HepG2 (cell line): Measurements from ENCODE around the gene CLEC2B. TPM values are rescaled to one million over a fixed set of nuclear protein-coding genes. Genes with fewer than 3 reads are reported as not detected.

Source experiments
- ATAC-seq: fragments of 200-7000 bp; cut with Tn5 transposase; 3 replicates; pipeline ENCODE4 v1.9.1; 2020; ENCODE audit warnings: mild to moderate bottlenecking, moderate library complexity
- BruUV-seq: library from RNA; stranded (reverse); fragments of 400-500 nt; replicated peaks from 2 replicates; lab custom pipeline; 2021; lab: Mats Ljungman, UMichigan
- CTCF ChIA-PET: fragments of 300-600 bp; formaldehyde crosslinking; extraction: SDS; loops from one replicate; lab custom pipeline; 2021; ENCODE audit warnings: low total read pairs, inconsistent platforms, low intra/inter-chr PET ratio; lab: Yijun Ruan, JAX
- POLR2A ChIA-PET: fragments of 350-600 bp; sonication (Branson Sonifier 250); formaldehyde crosslinking; loops from one replicate; lab custom pipeline; 2020; ENCODE audit warnings: antibody characterized with exemption, inconsistent platforms; lab: Yijun Ruan, JAX
- DNase-seq: peaks from one replicate; pipeline ENCODE4 v3.0.0-alpha.2; 2015; ENCODE audit warnings: low spot score
- FAIRE-seq: peaks from 3 replicates; lab custom pipeline; 2011; peaks lifted over from hg19 to GRCh38; lab: Jason Lieb, UNC
- H2AFZ ChIP-seq: one replicate; pipeline ENCODE4 v1.6.1; 2011; ENCODE audit warnings: low read length, inconsistent platforms
- H3K27ac ChIP-seq: fragments of 300-600 bp; 3 replicates; pipeline ENCODE4 v1.8.0; 2011; ENCODE audit warnings: mixed run types, mild to moderate bottlenecking, mixed read lengths, low read length, inconsistent platforms; ENCODE audit not compliant: insufficient read depth; ENCODE audit errors: extremely low read length
- H3K27me3 ChIP-seq, 2 experiments: fragments of 200-600 bp in 1 of 2; 2 replicates in 1 of 2; 3 replicates in 1 of 2; pipeline versions ENCODE4 v1.6.0 to v1.8.0; 2011; ENCODE audit warnings: low read length in 2 of 2, mild to moderate bottlenecking in 2 of 2, moderate library complexity in 2 of 2, inconsistent platforms in 1 of 2; ENCODE audit not compliant: insufficient read depth in 2 of 2, control insufficient read depth in 1 of 2
- H3K36me3 ChIP-seq, 2 experiments: fragments of 200-600 bp in 1 of 2; replicated peaks in 1 of 2; 2 replicates in 1 of 2; 3 replicates in 1 of 2; pipeline versions ENCODE4 v1.5.1 to v1.8.0; 2011; ENCODE audit warnings: low read length in 2 of 2, inconsistent platforms in 1 of 2; ENCODE audit not compliant: insufficient read depth in 2 of 2, control insufficient read depth in 1 of 2
- H3K4me1 ChIP-seq: 2 replicates; pipeline ENCODE4 v1.5.1; 2012; ENCODE audit warnings: low read length, inconsistent platforms; ENCODE audit not compliant: insufficient read depth
- H3K4me2 ChIP-seq: 2 replicates; pipeline ENCODE4 v1.6.0; 2011; ENCODE audit warnings: low read depth, low read length, inconsistent platforms
- H3K4me3 ChIP-seq, 3 experiments: fragments of 200-600 bp in 1 of 3; sonication (generic), shearing (Covaris generic) in 1 of 3; replicated peaks in 1 of 3; 2 replicates each; pipeline ENCODE4 v1.5.1; 2011 to 2016; ENCODE audit warnings: low read length in 3 of 3, inconsistent platforms in 2 of 3, low read depth in 2 of 3, mild to moderate bottlenecking in 2 of 3, control low read depth in 1 of 3, mixed read lengths in 1 of 3; ENCODE audit not compliant: insufficient read depth in 1 of 3
- H3K79me2 ChIP-seq: one replicate; pipeline ENCODE4 v1.6.1; 2011; ENCODE audit warnings: low read length, inconsistent platforms; ENCODE audit not compliant: insufficient read depth
- H3K9ac ChIP-seq: 2 replicates; pipeline ENCODE4 v1.6.0; 2011; ENCODE audit warnings: mild to moderate bottlenecking, low read depth, low read length, inconsistent platforms; ENCODE audit not compliant: insufficient read depth
- H3K9me3 ChIP-seq: 2 replicates; pipeline ENCODE4 v1.5.1; 2012; ENCODE audit warnings: mild to moderate bottlenecking, low read length
- H4K20me1 ChIP-seq: 2 replicates; pipeline ENCODE4 v1.6.0; 2011; ENCODE audit warnings: inconsistent platforms, mild to moderate bottlenecking, low read length, moderate library complexity; ENCODE audit not compliant: insufficient read depth
- FOXK2 ChIP-seq: fragments of 450-650 bp; IDR thresholded peaks from 2 replicates; pipeline ENCODE4 v1.6.1; 2016
- NFYB ChIP-seq: sonication (generic); formaldehyde crosslinking; IDR thresholded peaks from 2 replicates; pipeline ENCODE4 v1.4.0; 2020; ENCODE audit warnings: missing genetic modification reagents
- SNRNP70 ChIP-seq: fragments of 200-400 bp; formaldehyde crosslinking; IDR thresholded peaks from 2 replicates; pipeline ENCODE4 v1.6.1; 2017; ENCODE audit warnings: mild to moderate bottlenecking, low read depth, low read length, moderate library complexity
- ZNF562 ChIP-seq: sonication (generic); formaldehyde crosslinking; IDR thresholded peaks from 2 replicates; pipeline ENCODE4 v1.8.0; 2022; ENCODE audit warnings: missing genetic modification reagents, borderline replicate concordance
- ZNF577 ChIP-seq: sonication (generic); formaldehyde crosslinking; IDR thresholded peaks from 2 replicates; pipeline ENCODE4 v1.4.0; 2020; ENCODE audit warnings: mild to moderate bottlenecking, low read depth, missing genetic modification reagents, borderline replicate concordance
- ZNF580 ChIP-seq: IDR thresholded peaks from 2 replicates; pipeline ENCODE4 v1.6.1; 2016; ENCODE audit warnings: low read depth, borderline replicate concordance
- ZNF615 ChIP-seq: sonication (generic); formaldehyde crosslinking; IDR thresholded peaks from 2 replicates; pipeline ENCODE4 v1.5.0; 2020; ENCODE audit warnings: mild to moderate bottlenecking, missing genetic modification reagents, borderline replicate concordance
- ZNF710 ChIP-seq: sonication (generic); formaldehyde crosslinking; IDR thresholded peaks from 2 replicates; pipeline ENCODE4 v1.5.0; 2020; ENCODE audit warnings: mild to moderate bottlenecking, missing genetic modification reagents, borderline replicate concordance
- ZNF749 ChIP-seq: sonication (generic); formaldehyde crosslinking; IDR thresholded peaks from 2 replicates; pipeline ENCODE4 v1.8.0; 2022; ENCODE audit warnings: mild to moderate bottlenecking, missing genetic modification reagents, moderate library complexity, borderline replicate concordance
- WGBS: methylation state at CpG from one replicate; pipeline ENCODE4 v1.1.6; 2017; ENCODE audit warnings: low lambda C conversion rate; 5-methylcytosine and 5-hydroxymethylcytosine counted together
- in situ Hi-C: cut with HindIII; loops from 2 replicates; pipeline ENCODE4 v1.10.0; 2017; ENCODE audit warnings: low pct_unique_long_range_greater_than_20kb; ENCODE audit not compliant: extremely low pct_ligation_motif_present
- intact Hi-C: fragments of 100-400 bp; cut with micrococcal nuclease; formaldehyde crosslinking; loops from one replicate; pipeline ENCODE4 v1.10.0; 2022; ENCODE audit not compliant: unreplicated experiment
- polyA plus RNA-seq, 8 experiments: library from polyadenylated mRNA; depleted of rRNA in 3 of 8; stranded (reverse) in 7 of 8; unstranded in 1 of 8; fragments of >200 nt; fragmentation: Illumina TruSeq in 4 of 8; extraction: Trizol in 4 of 8; gene quantifications; 2 replicates each; pipeline versions ENCODE4 v1.2.1 to v1.2.3, GENCODE V29; 2011 to 2016; ENCODE audit warnings: low read depth in 4 of 8, missing spikeins in 1 of 8, mixed read lengths in 1 of 8; ENCODE audit not compliant: insufficient read depth in 1 of 8
- total RNA-seq, 5 experiments: library from RNA; depleted of rRNA; stranded (reverse); fragments of >200 nt; fragmentation: Illumina TruSeq; extraction: Trizol; gene quantifications; 2 replicates each; pipeline ENCODE4 v1.2.3, GENCODE V29; 2016; ENCODE audit warnings: low read depth in 1 of 5
- TF ChIP-seq, protein P1 (sequence below): IDR thresholded peaks from 2 replicates; pipeline ENCODE4 v1.6.1; 2016; ENCODE audit warnings: low read depth, missing genetic modification reagents, missing compliant biosample characterization

Gene CLEC2B
- total and polyA plus RNA-seq, 2 of the 13 experiments (the other 11 are each of a cell fraction or from before 2014, with no cell fraction given), result not detected

DNA sequence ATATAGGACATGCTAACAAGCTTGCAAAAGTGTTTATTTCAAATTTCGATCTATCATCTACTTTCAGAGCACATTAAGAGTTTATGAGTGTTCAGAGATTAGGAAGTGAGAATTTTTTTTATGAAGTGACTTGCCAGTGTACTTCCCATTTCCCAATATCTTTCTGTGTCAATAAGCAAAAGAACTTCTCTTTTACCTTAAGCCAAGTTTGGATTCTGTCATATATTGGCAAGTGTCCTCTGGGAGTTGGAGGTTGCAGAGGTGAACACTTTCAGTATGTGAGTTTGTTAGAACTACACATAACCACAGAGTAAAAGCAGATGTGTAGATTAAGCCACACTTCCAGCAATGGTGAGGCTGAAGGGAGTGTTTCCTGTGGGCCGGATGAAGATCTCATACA is 58.5 kb downstream of the CLEC2B start:
- no TSS peak for BruUV-seq
- H2AFZ ChIP-seq, result no peak overlapping the region
- WGBS, result 22% methylated on average over 2 of the region's 2 CpGs
- H3K4me2 ChIP-seq, result no peak overlapping the region
- intact Hi-C loops, result loop anchor here (5.0 kb wide), 1 partner anchor 332 kb away; no protein-coding TSS in a partner anchor
- H3K27me3 ChIP-seq, result peaks cover 0 to 37% of the 10 kb centered on the region in 2 experiments; a peak in 3 of 5 replicates
- no peak overlapping the region for H3K4me3 ChIP-seq
- POLR2A ChIA-PET, result no interaction called here
- TF ChIP-seq ZNF710 (CRISPR knock-in tag), result no peak
- TF ChIP-seq, all 625 proteins: peak for 0
- ATAC-seq, result no peak
- H3K79me2 ChIP-seq, result no peaks in the 10 kb centered on the region
- no peaks in the 10 kb centered on the region for H3K4me1 ChIP-seq
- H3K9ac ChIP-seq, result no peak overlapping the region
- H3K36me3 ChIP-seq, result no peaks in the 10 kb centered on the region
- CTCF ChIA-PET, result no interaction called here
- H3K9me3 ChIP-seq, result no peaks in the 10 kb centered on the region
- H4K20me1 ChIP-seq, result no peaks in the 10 kb centered on the region
- DNase-seq, result no peak
- in situ Hi-C loops, result no loop called here
- H3K27ac ChIP-seq, result no peak overlapping the region
- FAIRE-seq, result no peak

- Histone ChIP-seq H3K4me1 (no peaks in the 10 kb centered on the region), H3K4me3 (no peak overlapping the region), H2AFZ (no peak overlapping the region), H3K9ac (no peak overlapping the region), H3K4me2 (no peak overlapping the region), H3K9me3 (no peaks in the 10 kb centered on the region), H3K27me3 (peaks cover 0 to 34% of the 10 kb centered on the region in 2 experiments; a peak in 3 of 5 replicates), H3K27ac (no peak overlapping the region), H3K36me3 (no peaks in the 10 kb centered on the region), H4K20me1 (no peaks in the 10 kb centered on the region), H3K79me2 (no peaks in the 10 kb centered on the region)
- DNase-seq, result no peak
- ATAC-seq, result no peak
- ChIA-PET POLR2A (no interaction called here), CTCF (no interaction called here)
- in situ Hi-C loops, result no loop called here
- no TSS peak for BruUV-seq
- intact Hi-C loops, result loop anchor here (5.0 kb wide), 1 partner anchor 332 kb away; no protein-coding TSS in a partner anchor
- FAIRE-seq, result no peak
- TF ChIP-seq ZNF577 (no peak), FOXK2 (no peak), ZNF562 (CRISPR knock-in tag) (no peak), NFYB (CRISPR knock-in tag) (no peak), ZNF580 (no peak), SNRNP70 (no peak), ZNF615 (CRISPR knock-in tag) (no peak), ZNF749 (CRISPR knock-in tag) (no peak)
- TF ChIP-seq, protein P1, sequence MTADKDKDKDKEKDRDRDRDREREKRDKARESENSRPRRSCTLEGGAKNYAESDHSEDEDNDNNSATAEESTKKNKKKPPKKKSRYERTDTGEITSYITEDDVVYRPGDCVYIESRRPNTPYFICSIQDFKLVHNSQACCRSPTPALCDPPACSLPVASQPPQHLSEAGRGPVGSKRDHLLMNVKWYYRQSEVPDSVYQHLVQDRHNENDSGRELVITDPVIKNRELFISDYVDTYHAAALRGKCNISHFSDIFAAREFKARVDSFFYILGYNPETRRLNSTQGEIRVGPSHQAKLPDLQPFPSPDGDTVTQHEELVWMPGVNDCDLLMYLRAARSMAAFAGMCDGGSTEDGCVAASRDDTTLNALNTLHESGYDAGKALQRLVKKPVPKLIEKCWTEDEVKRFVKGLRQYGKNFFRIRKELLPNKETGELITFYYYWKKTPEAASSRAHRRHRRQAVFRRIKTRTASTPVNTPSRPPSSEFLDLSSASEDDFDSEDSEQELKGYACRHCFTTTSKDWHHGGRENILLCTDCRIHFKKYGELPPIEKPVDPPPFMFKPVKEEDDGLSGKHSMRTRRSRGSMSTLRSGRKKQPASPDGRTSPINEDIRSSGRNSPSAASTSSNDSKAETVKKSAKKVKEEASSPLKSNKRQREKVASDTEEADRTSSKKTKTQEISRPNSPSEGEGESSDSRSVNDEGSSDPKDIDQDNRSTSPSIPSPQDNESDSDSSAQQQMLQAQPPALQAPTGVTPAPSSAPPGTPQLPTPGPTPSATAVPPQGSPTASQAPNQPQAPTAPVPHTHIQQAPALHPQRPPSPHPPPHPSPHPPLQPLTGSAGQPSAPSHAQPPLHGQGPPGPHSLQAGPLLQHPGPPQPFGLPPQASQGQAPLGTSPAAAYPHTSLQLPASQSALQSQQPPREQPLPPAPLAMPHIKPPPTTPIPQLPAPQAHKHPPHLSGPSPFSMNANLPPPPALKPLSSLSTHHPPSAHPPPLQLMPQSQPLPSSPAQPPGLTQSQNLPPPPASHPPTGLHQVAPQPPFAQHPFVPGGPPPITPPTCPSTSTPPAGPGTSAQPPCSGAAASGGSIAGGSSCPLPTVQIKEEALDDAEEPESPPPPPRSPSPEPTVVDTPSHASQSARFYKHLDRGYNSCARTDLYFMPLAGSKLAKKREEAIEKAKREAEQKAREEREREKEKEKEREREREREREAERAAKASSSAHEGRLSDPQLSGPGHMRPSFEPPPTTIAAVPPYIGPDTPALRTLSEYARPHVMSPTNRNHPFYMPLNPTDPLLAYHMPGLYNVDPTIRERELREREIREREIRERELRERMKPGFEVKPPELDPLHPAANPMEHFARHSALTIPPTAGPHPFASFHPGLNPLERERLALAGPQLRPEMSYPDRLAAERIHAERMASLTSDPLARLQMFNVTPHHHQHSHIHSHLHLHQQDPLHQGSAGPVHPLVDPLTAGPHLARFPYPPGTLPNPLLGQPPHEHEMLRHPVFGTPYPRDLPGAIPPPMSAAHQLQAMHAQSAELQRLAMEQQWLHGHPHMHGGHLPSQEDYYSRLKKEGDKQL (CRISPR knock-in tag), result no peak
Measured at GRCh38 chr12:9809866-9810265, 59.3 kb downstream of the CLEC2B start.
